Measurements from ENCODE around the gene DBX1. TPM values are rescaled to one million over a fixed set of nuclear protein-coding genes. Genes with fewer than 3 reads are reported as not detected.

The DBX1 gene
- total and polyA plus RNA-seq, 12 donors: not detected

DNA sequence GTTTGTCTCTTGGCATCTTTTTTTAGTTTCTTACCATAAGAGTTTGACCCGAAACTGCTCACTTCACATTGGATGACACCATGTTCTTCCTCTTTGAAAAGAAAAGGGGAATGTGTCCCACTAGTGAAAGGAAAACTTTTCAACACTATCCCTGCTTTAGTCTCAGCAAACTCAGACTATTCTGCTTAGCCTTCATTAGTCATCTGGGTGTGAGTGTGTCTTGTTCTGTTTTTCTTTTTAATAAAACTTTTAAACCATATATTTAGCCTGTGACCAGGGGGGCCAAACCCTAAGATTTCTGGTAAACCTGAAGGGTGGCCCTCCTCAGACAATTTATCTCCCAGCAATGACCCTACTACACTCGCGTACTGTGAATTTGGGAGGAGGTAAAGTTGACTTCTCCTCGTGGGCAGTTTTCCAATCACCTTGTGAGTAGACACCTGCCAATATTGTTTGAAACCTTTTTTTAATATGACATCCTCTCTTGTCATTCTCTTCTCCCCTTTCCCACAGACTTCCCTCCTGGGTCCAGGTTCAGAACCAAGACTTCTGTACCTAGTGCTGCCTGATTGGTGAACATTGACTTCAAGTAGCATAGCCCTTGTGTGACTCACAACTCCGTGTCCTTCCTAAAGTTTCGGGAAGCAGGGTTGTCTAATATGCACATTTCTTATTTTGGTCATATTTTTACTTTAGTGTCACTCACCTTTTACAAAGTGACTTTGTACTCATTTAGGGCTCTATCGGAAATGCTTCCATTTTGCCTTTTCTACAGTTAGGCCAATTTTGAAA lies 39.9 kb downstream of the DBX1 start:
- H3K36me3 ChIP-seq (replicated peaks in 1 of 2): peaks cover 0 to 4% of the 10 kb centered on the region in 2 donors
- no peaks in the 10 kb centered on the region for H3K4me1 ChIP-seq (replicated peaks in 1 of 2)
- no peak overlapping the region for H3K27ac ChIP-seq
- intact Hi-C loops (cut with DNase I): no loop called here
- no peaks in the 10 kb centered on the region for H3K9me3 ChIP-seq (replicated peaks in 1 of 3)
- WGBS, 4 donors: 87 to 90% (median 88%) methylated on average over 7 of the region's 7 CpGs
- no peak for DNase-seq
- TF ChIP-seq POLR2A (IDR thresholded peaks at IDR 0.05) (no peak), CTCF (IDR thresholded peaks at IDR 0.05) (no peak)
- no peaks in the 10 kb centered on the region for H3K27me3 ChIP-seq
- H3K4me3 ChIP-seq: no peak overlapping the region

DNA sequence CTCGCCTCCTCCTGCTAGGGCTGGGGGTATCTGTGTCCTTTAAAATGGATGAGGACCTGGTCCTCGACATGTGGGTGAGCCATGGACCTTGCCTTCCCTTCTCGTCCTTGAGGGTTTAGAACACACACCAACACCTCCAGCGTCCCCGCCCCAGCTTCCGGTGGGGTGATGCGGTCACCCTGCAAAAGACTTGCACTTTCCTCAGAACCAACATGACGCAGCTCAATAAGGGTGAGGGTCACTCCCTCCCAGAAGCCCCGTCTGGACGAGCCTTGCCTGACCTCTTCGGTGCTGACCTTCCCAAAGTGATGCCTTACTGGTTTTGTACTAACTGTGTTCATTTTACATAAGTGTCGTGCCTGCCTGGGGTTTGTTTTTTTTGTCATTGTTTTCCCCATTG lies 41.0 kb downstream of the DBX1 start:
- WGBS, 4 donors: 91 to 96% (median 95%) methylated on average over 9 to 12 of the region's 12 CpGs

DNA sequence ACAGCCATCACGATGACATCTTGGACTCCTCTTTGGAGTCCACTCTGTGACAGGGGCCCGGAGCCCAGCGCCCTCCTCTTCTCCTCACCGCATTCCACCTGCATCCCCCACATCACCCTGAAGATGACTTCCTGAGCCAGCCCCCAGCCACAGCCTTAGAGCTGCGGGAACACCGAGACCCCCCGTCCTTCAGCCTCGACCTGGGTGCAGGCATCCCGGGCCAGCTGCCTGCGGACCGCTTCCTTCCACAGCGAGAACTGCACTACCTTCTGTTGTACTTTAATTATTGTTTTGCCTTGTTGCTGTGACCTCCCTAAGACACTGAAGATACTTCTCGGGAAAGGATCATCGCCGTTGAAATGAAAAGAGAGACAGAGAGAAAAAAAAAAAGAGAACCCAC lies 42.1 kb downstream of the DBX1 start:
- Histone ChIP-seq H3K4me3 (no peak overlapping the region), H3K27me3 (no peaks in the 10 kb centered on the region), H3K4me1 (replicated peaks in 1 of 2) (no peaks in the 10 kb centered on the region), H3K9me3 (replicated peaks in 1 of 3) (no peaks in the 10 kb centered on the region), H3K27ac (no peak overlapping the region), H3K36me3 (replicated peaks in 1 of 2) (peaks cover 0 to 4% of the 10 kb centered on the region in 2 donors)
- TF ChIP-seq CTCF (IDR thresholded peaks at IDR 0.05): no peak
- TF ChIP-seq POLR2A (IDR thresholded peaks at IDR 0.05): no peak
- DNase-seq: no peak
- WGBS, 4 donors: 94 to 98% (median 97%) methylated on average over 15 of the region's 15 CpGs
- intact Hi-C loops (cut with DNase I): no loop called here

More for the DNA sequence above, 41.0 kb downstream of the DBX1 start:
- intact Hi-C loops (cut with DNase I): no loop called here
- no peak overlapping the region for H3K4me3 ChIP-seq
- H3K4me1 ChIP-seq (replicated peaks in 1 of 2): no peaks in the 10 kb centered on the region
- no peak for TF ChIP-seq POLR2A (IDR thresholded peaks at IDR 0.05)
- no peak for TF ChIP-seq CTCF (IDR thresholded peaks at IDR 0.05)
- DNase-seq: no peak
- no peak overlapping the region for H3K27ac ChIP-seq
- H3K36me3 ChIP-seq (replicated peaks in 1 of 2): peaks cover 0 to 4% of the 10 kb centered on the region in 2 donors
- H3K9me3 ChIP-seq (replicated peaks in 1 of 3): no peaks in the 10 kb centered on the region
- H3K27me3 ChIP-seq: no peaks in the 10 kb centered on the region

GRCh38 chr11:20117291-20117690 lies 43.0 kb downstream of the DBX1 start:
- no peak for DNase-seq
- Histone ChIP-seq H3K27ac (no peak overlapping the region), H3K36me3 (replicated peaks in 1 of 2) (peaks cover 0 to 4% of the 10 kb centered on the region in 2 donors), H3K9me3 (replicated peaks in 1 of 3) (no peaks in the 10 kb centered on the region), H3K4me3 (no peak overlapping the region), H3K27me3 (no peaks in the 10 kb centered on the region), H3K4me1 (replicated peaks in 1 of 2) (peaks cover 5 to 6% of the 10 kb centered on the region in 2 donors)
- 92 to 96% (median 95%) methylated on average over 5 of the region's 5 CpGs for WGBS, 4 donors
- intact Hi-C loops (cut with DNase I): no loop called here
- TF ChIP-seq CTCF (IDR thresholded peaks at IDR 0.05) (no peak), POLR2A (IDR thresholded peaks at IDR 0.05) (no peak)

Data from adrenal gland (tissue), 12 donors.